Measurements from ENCODE around the gene OR52B6.
"Not testable (repeated sequence)": the region's sequence is repeated elsewhere in the genome, so short reads cannot be mapped to it uniquely, and the experiment has no call there.

OR52B6 gene, protein sequence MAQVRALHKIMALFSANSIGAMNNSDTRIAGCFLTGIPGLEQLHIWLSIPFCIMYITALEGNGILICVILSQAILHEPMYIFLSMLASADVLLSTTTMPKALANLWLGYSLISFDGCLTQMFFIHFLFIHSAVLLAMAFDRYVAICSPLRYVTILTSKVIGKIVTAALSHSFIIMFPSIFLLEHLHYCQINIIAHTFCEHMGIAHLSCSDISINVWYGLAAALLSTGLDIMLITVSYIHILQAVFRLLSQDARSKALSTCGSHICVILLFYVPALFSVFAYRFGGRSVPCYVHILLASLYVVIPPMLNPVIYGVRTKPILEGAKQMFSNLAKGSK

DNA sequence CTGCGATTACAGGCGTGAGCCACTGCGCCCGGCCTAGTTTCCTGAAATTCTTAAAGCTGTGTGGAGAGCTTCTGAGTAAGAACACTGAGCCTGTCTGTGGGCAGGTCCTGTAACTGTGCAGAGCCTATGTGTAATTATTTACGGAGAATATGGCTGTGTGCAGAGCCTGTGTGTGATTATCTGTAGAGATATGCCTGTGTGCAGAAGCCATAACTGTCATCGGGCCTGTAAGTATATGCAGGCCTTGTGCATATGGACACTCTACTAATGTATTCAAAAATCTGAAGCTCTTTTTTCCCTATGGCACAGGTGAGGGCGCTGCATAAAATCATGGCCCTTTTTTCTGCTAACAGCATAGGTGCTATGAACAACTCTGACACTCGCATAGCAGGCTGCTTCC lies at the start of gene OR52B6:
OR52B6 (plus strand) TSS at position 301 of the 400 bp plus-strand sequence; CDS start at position 301, 0 bp downstream.
- no peak for DNase-seq (ENCODE audit: low spot score)

DNA sequence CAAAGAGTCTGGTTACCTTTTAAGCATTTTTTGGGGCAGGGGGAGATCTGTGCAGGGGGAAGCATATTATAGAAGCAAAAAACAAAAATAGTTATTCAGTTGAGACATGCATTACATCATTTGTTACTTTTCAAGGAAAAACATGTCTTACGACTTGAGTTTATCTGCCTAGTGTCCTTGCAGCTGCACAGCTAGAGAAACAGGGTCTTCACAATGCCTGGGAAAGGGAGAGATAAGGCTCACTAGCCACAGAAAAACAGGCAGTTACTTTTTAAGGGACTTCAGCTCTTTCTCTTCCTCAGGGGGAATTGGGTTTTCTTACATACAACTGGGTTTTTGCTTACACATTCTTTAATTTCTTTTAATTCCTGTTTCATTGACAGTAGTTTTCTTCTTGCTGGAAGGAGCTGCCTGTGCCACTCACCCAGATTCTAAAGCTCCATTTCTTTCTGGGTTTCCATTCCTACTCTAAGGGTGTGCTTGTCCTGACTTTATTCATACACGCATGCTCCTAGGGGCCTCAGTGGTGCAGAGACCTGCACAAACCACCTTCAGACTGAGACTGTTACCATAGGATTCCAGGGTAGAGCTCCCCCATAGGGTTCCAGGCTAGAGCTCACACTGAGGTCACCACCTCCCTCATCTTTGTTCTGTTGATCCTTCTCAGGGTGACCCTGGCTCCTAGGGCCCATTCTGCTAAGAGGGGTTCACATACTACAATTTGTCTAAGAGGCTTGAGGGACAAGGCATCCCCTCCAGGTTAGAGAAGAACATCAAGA lies 49.4 kb upstream of the OR52B6 start:
- no peak for DNase-seq (ENCODE audit: low spot score)

DNA sequence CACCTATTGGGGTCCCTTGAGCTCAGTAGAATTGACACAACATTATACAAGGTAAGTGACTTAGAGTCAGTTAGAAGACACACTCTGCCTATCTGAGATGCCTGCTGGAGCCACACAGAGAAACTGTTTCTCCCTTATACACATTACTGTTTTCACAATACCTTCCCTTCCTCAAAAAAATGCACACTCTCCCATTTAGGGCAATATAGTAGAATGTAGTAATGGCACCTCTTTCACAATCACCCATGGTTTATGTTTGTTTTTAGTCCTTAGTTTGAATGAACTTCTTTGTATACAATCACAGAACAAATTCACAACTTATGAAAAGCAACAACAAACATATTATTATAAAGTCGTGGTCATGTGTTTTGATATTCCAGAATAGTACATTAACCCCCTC lies 46.6 kb upstream of the OR52B6 start:
- no peak for DNase-seq (ENCODE audit: low spot score)

DNA sequence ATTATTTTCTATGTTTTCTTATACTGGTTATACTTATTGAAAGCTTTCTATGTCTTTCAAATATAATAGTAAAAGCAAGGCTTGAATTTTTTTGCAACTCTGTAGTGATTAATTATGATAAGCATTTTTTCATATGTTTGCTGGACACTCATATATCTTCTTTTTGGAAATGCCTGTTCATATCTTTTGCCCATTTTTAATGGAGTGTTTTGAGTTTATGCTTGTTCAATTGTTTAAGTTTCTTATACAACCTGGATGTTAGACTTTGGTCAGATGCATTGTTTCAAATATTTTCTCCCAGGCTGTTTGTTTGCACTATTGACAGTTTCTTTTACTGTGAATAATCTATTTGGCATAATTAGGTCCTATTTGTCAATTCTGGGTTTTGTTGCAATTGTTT lies 44.2 kb upstream of the OR52B6 start:
- no peak for DNase-seq (ENCODE audit: low spot score)

DNA sequence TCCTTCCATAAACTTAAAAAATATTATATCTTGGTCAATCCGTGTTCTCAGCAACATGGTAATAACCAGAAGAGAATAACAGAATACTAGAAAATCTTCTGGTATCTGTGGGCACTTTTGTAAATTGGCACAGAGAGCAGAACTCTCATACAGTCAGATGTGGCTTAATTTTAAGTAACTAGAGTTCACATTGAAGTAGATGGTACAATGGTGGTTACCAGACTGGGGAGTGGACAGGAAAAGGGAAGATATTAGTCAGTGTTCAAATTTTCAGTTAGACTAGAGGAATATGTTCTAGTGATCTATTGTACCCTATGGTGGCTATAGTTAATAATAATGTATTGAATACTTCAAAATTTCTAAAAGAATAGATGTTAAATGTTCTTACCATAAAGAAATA lies 39.2 kb upstream of the OR52B6 start:
- no peak for DNase-seq (ENCODE audit: low spot score)

DNA sequence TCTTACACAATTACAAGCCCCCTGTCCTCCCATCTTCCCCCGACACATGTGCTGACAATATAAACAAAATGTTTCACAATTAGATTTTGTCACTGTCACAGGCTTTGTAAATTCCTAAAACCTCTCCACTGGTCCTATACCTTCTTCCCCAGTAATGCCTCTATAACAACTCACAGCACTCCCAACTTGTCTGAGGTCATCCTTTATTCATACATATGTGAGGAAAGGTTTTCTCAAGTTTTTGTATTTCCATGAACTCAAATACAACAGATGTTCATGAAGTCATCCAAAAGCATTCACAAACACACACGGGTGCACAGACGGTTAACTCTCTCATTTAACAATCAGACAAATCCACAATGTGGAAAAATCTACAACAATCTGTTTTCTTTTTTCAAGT lies 34.2 kb upstream of the OR52B6 start:
- DNase-seq (ENCODE audit: low spot score), result no peak

DNA sequence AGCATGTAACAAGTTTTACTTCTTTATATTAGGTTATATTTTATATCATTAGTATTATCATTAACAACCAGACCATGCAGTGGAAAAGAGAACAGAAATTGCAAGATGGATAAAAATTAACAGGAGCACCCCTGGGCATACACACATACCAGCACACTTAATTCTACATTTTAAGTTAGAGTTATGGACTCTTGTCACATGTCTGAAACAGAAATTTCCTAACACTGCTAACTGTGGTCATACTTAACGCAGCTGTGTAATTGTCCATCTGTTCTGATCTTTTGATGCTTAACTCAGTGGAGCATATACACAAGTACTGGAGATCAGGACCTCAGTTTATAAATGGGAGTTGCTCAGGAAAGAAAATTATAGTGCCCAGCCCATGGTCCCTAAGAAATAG lies 32.7 kb upstream of the OR52B6 start:
- DNase-seq (ENCODE audit: low spot score), result no peak

DNA sequence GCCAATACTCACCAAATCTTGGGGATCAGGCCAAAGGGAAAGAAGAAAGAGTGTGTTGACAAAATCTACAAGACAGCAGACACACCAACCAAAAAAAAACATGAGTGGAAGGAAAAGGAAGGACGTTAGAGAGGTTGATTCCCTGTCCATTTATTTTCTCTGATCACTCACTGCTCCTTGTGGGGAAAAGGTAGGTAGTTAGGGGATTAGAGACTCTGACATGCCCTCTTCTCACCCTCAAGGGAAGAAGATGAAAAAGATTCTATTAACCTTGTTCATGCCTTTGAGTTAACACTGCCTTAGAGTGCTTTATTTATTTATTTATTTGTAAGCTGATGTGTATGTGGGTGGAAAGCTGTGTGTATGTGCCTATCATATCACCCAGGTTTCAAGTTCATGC lies 32.2 kb upstream of the OR52B6 start, which contains the start of gene OR52H1:
OR52H1 (minus strand) TSS at position 101 of the 400 bp plus-strand sequence. CDS start 3,035 bp downstream, outside the sequence.
- no peak for DNase-seq (ENCODE audit: low spot score)

DNA sequence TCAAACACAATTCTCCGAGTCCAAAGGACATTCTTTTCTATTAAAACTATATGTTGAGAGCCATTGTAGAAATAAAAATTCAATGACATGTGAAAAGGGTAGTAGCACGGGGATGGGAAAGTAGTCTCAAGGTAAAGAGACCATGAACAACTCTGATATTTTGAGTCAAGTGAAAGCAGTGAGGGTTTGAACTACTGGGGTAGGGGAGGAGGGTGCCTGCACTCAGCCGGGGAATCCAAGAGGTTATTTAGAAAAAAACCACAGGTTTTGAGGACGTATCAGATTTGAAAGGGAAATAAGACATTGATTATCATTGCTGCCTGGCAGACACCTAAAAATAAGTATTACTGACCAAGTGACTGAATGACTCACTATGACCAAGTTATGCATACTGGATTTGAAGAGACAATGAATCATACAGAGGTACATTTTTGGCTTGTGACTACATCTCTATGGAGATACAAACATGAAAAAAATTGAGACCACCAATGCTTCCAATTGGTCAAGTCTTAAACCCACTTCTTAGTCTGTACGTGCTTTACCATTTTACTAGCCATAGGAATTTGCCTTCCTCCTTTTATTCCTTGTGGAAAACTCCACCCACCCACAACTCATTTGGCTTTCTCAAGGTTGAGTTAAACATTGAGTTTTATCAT lies 30.1 kb upstream of the OR52B6 start:
- peak; percentile 74 for DNase-seq (ENCODE audit: low spot score)

DNA sequence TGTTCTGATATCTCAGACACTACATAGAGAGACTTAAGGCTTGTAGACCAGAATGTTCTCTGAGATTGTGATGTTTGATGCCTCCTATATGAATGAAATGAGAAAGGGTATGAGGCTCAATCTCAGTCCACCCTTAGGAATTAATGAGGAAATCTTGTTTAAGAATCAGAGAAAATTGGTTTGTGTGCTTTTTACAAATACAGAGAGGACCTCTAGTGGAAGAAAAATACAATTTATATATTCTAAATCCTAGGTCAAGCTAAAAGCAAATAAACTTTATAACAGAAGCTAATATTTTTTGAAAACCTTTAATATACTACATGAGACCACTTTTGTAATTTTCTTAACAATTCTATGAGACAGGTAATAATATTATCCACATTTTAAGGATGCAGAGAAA lies 27.3 kb upstream of the OR52B6 start:
- peak; percentile 17 for DNase-seq (ENCODE audit: low spot score)

DNA sequence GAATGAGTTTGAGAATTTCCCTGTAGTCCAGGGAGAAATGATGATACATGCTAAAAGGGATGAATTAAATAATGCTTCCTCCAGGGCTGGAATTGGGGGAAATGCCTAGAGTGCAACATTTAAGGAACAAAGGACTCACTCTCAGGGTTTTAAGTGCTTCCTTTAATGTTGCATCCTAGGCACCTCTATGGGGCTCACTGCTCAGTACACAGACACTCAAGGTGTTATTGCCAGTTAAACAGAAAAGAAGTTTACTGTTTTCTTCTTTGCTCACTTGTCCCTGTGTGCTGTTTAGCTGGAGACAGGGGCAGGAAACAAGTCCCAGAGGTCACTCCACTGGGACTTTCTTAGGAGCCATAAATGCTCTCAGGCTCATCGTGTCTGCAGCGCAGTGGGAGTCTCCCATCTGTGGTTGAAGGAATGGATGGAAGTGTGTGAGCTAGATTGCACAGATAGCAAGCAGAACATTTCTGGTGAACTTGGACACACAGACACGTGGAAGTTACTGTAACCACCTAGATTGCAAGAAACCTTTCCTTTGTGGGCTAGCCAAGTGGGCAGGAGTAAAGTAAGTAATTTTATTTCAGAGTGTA lies 24.0 kb upstream of the OR52B6 start:
- no peak for DNase-seq (ENCODE audit: low spot score)

DNA sequence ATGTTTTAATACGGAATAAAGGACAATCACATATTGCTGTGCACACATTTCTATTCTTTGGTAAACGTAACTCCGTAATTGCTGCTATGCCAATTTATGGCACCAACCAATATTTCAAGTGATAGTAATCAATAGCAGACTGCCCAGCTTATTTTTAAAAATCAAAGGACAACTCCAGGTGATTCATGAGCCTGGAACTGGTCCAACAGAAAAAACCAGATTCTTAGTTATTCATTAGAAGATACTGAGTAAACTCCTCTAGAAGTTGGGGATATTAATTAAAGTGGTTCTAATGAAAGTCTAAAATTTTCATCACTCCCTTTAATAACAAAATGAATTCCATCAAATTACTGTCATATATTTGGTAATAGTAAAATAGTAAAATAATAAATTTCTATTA lies 22.9 kb upstream of the OR52B6 start:
- no peak for DNase-seq (ENCODE audit: low spot score)

DNA sequence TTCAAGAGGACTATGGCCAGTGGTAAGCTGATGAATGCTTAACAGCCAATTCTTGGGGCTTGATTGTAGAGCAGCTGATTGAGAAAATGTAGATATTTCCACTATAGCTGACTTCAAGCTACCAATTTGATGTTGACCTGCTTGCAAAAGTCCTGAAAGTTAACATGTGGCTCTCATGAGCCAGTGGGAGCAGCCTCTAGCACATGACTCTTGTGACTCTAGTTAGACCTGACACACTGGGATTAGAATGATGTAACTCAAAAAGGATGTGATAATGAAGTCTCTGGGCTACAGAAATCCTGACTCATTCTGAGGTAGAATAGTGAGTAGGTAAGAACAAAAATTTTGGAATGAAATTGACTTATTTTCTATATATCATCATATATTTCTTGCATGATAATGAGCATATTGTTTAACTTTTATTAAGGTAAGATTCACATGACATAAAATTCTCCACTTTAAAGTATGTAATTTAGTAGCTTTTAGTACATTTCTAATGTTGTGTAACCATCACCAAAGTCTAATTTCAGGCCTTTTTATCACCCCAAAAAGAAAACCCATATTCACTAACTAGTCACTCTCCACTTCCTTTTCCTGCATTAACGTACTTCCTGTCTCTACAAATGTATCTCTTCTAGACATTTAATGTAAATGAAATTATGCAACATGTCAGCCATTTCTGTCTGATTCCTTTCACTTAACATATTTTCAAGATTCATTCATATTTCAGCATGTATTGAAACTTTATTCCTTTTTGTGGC lies 16.2 kb upstream of the OR52B6 start:
- peak; percentile 29 for DNase-seq (ENCODE audit: low spot score)

DNA sequence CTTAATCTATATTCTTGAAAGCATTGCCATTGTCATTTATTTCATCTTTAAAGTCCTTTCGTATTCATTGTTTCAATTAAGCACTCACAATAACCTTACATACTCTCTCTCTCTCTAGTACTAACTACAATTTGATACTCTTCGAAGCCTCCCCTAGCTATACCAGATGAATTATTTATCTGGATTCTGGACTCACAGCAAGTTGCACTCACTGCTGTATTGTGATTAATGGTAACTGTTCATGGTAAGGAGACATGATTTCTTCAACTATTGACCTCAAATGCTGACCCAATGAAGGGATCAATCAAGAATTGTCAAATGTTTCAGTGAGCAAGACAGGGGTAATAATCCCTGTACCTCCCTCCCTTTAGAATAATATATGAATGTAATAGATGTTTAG lies 6.0 kb upstream of the OR52B6 start:
- no peak for DNase-seq (ENCODE audit: low spot score)

DNA sequence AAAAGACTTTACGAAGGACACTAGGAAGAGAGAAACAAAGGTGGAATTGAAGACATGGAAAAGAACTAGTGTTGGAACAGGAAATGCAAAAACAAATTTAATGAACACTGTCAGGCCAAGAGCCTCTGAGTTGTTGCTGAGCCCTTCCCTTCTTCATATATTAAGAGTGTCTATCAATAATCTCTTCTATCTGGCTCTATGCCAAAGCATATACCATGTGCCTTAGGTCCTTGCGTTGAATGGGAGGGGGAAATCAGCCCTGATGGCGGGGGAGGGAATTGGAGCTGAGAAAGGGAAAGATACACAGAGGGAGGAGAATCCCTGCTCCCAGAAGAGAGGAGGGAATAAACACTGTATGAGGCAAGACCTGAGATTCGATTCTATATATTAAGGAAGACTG lies 5.5 kb upstream of the OR52B6 start:
- DNase-seq (ENCODE audit: low spot score), result no peak

DNA sequence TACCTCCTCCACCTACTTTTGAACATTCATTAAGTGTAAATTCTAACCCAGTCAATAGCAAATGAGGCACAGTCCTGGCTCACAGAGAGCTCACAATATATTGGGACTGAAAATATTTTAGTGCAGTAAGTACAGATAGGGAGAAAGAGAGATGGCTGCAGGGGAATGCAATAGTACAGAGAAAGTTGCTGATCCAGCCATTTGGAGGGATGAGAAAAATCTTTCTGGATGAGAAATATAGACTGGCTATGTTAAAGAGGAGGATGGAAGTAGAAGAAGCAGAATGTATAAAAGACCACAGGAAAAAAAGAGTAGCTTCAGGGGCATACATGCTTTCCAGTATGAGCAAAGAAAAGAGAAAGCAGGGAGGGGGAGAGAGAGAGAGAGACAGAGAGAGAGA lies 3.6 kb upstream of the OR52B6 start:
- no peak for DNase-seq (ENCODE audit: low spot score)

DNA sequence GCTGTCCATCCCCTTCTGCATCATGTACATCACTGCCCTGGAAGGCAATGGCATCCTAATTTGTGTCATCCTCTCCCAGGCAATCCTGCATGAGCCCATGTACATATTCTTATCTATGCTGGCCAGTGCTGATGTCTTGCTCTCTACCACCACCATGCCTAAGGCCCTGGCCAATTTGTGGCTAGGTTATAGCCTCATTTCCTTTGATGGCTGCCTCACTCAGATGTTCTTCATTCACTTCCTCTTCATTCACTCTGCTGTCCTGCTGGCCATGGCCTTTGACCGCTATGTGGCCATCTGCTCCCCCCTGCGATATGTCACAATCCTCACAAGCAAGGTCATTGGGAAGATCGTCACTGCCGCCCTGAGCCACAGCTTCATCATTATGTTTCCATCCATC lies 337 bp downstream of the OR52B6 start:
- DNase-seq (ENCODE audit: low spot score), result no peak

DNA sequence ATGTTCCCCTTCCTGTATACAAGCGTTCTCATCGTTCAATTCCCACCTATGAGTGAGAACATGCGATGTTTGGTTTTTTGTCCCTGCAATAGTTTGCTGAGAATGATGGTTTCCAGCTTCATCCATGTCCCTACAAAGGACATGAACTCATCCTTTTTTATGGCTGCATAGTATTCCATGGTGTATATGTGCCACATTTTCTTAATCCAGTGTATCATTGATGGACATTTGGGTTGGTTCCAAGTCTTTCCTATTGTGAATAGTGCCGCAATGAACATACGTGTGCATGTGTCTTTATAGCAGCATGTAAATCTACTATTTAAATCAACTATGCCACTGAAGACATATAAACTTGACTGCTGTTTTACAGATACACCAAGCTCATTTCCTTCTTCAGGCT lies 3.8 kb downstream of the OR52B6 start:
- DNase-seq (ENCODE audit: low spot score), result not testable (repeated sequence)

DNA sequence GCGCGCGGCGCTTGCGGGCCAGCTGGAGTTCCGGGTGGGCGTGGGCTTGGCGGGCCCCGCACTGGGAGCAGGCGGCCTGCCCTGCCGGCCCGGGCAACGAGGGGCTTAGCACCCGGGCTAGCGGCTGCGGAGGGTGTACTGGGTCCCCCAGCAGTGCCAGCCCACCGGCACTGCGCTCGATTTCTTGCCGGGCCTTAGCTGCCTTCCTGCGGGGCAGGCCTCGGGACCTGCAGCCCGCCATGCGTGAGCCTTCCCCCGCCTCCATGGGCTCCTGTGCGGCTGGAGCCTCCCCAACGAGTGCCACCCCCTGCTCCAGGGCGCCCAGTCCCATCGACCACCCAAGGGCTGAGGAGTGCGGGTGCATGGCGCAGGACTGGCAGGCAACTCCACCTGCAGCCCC lies 9.2 kb downstream of the OR52B6 start:
- DNase-seq (ENCODE audit: low spot score), result not testable (repeated sequence)

DNA sequence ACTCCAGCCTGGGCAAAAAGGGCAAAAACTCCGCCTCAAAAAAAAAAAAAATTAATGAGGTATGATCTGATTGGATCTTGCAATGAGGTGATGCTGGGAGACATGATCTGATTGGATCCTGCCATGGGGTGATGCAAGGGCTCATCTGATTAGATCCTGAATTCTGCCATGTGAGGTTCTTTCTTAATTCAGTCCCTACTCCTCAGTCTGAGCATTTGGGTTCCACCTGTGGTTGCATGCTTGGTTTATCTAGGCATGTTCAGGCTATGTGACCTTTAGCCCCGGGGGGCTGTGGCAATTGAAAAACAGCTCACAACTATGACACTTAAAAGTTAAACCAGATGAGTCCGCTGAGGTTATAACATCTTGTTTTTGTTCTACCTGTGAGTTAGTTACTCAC lies 10.9 kb downstream of the OR52B6 start:
- no peak for DNase-seq (ENCODE audit: low spot score)

DNA sequence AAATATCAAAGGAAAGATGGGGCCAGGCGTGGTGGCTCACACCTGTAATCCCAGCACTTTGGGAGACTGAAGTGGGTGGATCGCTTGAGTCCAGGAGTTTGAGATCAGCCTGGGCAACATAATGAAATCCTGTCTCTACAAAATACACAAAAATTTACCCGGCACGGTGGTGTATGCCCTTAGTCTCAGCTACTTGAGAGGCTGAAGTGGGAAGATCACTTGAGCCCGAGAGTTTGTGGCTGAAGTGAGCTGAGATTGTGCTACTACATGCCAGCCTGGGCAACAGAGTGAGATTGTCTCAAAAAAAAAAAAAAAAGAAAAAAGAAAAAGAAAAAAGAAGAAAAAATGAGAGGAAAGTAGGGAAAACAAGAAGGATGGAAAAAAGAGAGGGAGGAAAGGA lies 11.9 kb downstream of the OR52B6 start:
- DNase-seq (ENCODE audit: low spot score), result no peak

DNA sequence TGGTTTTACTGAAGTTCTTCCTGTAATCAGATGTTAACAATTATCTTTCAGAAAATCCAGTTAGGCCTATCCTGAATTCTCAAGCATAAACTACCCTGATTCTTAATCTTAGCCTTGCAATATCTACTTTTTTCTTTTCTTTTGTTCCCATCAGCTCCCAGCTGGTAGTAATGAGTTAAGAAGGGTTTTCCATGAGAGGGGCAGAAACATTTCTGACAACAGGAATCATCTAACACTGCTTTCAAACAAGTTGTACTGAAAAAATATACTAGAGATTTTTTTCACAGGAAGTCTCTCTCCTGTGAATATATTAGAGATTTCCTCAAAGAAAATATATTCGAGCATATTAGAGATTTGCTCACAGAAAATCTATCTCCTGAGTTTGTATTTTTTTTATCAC lies 12.5 kb downstream of the OR52B6 start:
- no peak for DNase-seq (ENCODE audit: low spot score)

All from kidney capillary endothelial cell (primary cell).